Ovary (tissue), 3 donors: ENCODE results near the gene ZNF14.

ENCODE experiments used
- CTCF ChIP-seq, 3 donors: fragments of 450-650 bp in 2 of 3; fragments of 200-600 bp in 1 of 3; IDR thresholded peaks; one replicate each; pipeline versions ENCODE4 v1.5.1 to v1.8.0; 2016 to 2022; ENCODE audit warnings: antibody characterized with exemption in 3 of 3, mild to moderate bottlenecking in 1 of 3
- EP300 ChIP-seq: sonication (generic); formaldehyde crosslinking; IDR thresholded peaks from one replicate; pipeline ENCODE4 v1.6.1; 2017; ENCODE audit warnings: antibody characterized with exemption
- donor health status: DM: no; HTN: no; CAD: no.

GRCh38 chr19:19758164-19758563 is 25.3 kb upstream of the ZNF14 start:
- TF ChIP-seq CTCF (IDR thresholded peaks at IDR 0.05) (no peak), EP300 (no peak)
